ENCODE measurements around the gene CELF2.

DNA sequence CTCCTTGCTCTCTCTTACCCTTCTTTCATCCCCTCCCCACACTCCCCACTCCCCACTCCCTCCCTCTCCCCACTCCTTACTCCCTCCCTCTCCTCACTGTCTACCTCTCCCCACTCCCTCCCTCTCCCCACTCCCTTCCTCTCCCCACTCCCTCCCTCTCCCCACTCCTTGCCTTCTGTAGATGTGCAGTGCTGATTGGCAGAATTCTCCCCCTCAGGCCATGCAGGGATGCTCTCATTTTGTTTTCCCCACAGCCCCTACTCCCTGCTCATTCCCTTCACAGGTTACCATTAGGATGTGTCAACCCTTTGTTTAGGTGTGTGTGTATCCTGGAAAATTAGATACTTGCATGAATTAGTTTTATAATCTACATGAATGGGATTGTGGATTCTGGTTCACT is 90.3 kb downstream of the CELF2 start:
- TF ChIP-seq POLR2A (IDR thresholded peaks at IDR 0.05) = no peak
- TF ChIP-seq, protein P1, sequence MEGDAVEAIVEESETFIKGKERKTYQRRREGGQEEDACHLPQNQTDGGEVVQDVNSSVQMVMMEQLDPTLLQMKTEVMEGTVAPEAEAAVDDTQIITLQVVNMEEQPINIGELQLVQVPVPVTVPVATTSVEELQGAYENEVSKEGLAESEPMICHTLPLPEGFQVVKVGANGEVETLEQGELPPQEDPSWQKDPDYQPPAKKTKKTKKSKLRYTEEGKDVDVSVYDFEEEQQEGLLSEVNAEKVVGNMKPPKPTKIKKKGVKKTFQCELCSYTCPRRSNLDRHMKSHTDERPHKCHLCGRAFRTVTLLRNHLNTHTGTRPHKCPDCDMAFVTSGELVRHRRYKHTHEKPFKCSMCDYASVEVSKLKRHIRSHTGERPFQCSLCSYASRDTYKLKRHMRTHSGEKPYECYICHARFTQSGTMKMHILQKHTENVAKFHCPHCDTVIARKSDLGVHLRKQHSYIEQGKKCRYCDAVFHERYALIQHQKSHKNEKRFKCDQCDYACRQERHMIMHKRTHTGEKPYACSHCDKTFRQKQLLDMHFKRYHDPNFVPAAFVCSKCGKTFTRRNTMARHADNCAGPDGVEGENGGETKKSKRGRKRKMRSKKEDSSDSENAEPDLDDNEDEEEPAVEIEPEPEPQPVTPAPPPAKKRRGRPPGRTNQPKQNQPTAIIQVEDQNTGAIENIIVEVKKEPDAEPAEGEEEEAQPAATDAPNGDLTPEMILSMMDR (IDR thresholded peaks at IDR 0.05) = no peak
- no peak for TF ChIP-seq POLR2AphosphoS5 (IDR thresholded peaks at IDR 0.05)
